ENCODE measurements around the gene PTCH2. TPM values are rescaled to one million over a fixed set of nuclear protein-coding genes. Genes with fewer than 3 reads are reported as not detected.

The PTCH2 gene
- total and polyA plus RNA-seq, 2 of the 13 experiments (the other 11 are each of a cell fraction or from before 2014, with no cell fraction given), result 0.60 to 1.5 TPM

DNA sequence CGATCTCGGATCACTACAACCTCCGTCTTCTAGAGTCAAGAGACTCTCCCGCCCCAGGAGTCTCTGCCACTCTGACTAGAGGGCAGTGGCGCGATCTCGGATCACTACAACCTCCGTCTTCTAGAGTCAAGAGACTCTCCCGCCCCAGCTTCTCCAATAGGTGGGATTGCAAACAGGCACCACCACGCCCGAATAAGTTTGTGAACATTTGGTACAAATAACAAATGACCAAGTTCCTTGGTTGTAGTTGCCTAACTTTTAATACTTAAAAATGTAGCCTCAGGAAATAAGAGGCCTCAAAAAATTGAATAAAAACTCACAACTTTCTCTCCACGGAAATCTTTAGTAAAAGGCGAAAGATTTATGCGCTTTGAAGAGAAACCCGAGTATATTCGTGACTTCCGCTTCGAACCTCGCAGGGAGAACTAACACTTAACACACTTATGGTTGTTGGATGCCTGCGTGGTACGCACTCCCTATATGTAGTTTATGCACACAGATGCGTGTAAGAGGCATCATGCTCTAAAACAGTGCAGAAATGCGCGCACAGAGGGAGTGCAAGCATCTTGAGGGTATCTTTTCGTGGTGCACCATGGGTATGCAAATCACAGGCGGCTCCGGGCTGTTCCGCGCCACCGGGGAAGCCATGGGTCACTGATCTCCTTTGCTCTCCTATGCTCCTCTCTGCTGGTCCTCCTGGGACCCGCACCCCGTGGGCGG is 23.3 kb downstream of the PTCH2 start:
- Histone ChIP-seq H3K4me2 (ENCODE audit: low read depth, low read length) (peak overlapping the region; percentile 87), H3K4me3 (replicated peaks in 1 of 3; ENCODE audit: insufficient read depth in 1 of 3, low read depth in 2 of 3, low read length in 3 of 3) (peak overlapping the region; percentile 57 to 80 (median 64)), H4K20me1 (ENCODE audit: insufficient read depth, low read length) (no peaks in the 10 kb centered on the region), H3K27me3 (ENCODE audit: control insufficient read depth in 1 of 2, insufficient read depth in 2 of 2, low read length in 2 of 2) (no peaks in the 10 kb centered on the region), H3K36me3 (replicated peaks in 1 of 2; ENCODE audit: control insufficient read depth in 1 of 2, insufficient read depth in 2 of 2, low read length in 2 of 2) (no peaks in the 10 kb centered on the region; a peak in 1 of 5 replicates), H3K79me2 (ENCODE audit: insufficient read depth, low read length) (no peaks in the 10 kb centered on the region), H3K4me1 (ENCODE audit: insufficient read depth, low read length) (peaks cover 30% of the 10 kb centered on the region), H3K9me3 (ENCODE audit: low read length) (no peaks in the 10 kb centered on the region), H3K27ac (ENCODE audit: extremely low read length, insufficient read depth, low read length) (peak overlapping the region; percentile 100), H2AFZ (ENCODE audit: low read length) (peak overlapping the region; percentile 73), H3K9ac (ENCODE audit: insufficient read depth, low read depth, low read length) (peak overlapping the region; percentile 99)
- peak; percentile 92 for FAIRE-seq
- ChIA-PET CTCF (ENCODE audit: low intra/inter-chr PET ratio, low total read pairs) (no interaction called here), POLR2A (interaction anchor here (0.8 to 11.3 kb wide), 31 partner anchors 7 to 680 kb away, joined by 3 to 570 read pairs (median 7); partner anchors contain the start of genes ARMH1, BEST4, BTBD19 and CCDC163)
- ATAC-seq, result peak; percentile 89
- WGBS (ENCODE audit: low lambda C conversion rate), result 3% methylated on average over 19 of the region's 33 CpGs
- intact Hi-C loops (cut with micrococcal nuclease; ENCODE audit: unreplicated experiment) (loop anchor here (5.0 to 10.0 kb wide), 2 partner anchors 37 to 485 kb away; no protein-coding TSS in a partner anchor), in situ Hi-C loops (cut with HindIII; ENCODE audit: extremely low pct_ligation_motif_present, low pct_unique_long_range_greater_than_20kb) (no loop called here)
- peak; percentile 90 for DNase-seq (ENCODE audit: low spot score)
- BruUV-seq (replicated peaks), result TSS peak; percentile 94
- TF ChIP-seq NAIF1 (CRISPR knock-in tag; IDR thresholded peaks at IDR 0.05; ENCODE audit: borderline replicate concordance) (peak; percentile 76), EZH2 (conservative IDR thresholded peaks at IDR 0.05; ENCODE audit: low read depth, low read length) (no peak), ARNT (IDR thresholded peaks at IDR 0.05) (no peak), ZBTB3 (CRISPR knock-in tag; IDR thresholded peaks at IDR 0.05; ENCODE audit: borderline replicate concordance, low read depth) (0 out of 2 replicates have a peak, but pooled peaks have one; percentile 34), ADNP (CRISPR knock-in tag; IDR thresholded peaks at IDR 0.05) (no peak), FOXJ3 (CRISPR knock-in tag; IDR thresholded peaks at IDR 0.05; ENCODE audit: borderline replicate concordance) (0 out of 2 replicates have a peak, but pooled peaks have one; percentile 15), ZNF160 (CRISPR knock-in tag; IDR thresholded peaks at IDR 0.05) (0 out of 2 replicates have a peak, but pooled peaks have one; percentile 16), PPARG (CRISPR knock-in tag; conservative IDR thresholded peaks at IDR 0.05) (peak; percentile 65; the same call in 1 of the 2 replicates), SP2 (CRISPR knock-in tag; IDR thresholded peaks at IDR 0.05) (no peak), RAD51 (IDR thresholded peaks at IDR 0.05; ENCODE audit: borderline replicate concordance) (no peak), GTF3A (CRISPR knock-in tag; conservative IDR thresholded peaks at IDR 0.05) (peak; percentile 90)
- TF ChIP-seq, protein P1, sequence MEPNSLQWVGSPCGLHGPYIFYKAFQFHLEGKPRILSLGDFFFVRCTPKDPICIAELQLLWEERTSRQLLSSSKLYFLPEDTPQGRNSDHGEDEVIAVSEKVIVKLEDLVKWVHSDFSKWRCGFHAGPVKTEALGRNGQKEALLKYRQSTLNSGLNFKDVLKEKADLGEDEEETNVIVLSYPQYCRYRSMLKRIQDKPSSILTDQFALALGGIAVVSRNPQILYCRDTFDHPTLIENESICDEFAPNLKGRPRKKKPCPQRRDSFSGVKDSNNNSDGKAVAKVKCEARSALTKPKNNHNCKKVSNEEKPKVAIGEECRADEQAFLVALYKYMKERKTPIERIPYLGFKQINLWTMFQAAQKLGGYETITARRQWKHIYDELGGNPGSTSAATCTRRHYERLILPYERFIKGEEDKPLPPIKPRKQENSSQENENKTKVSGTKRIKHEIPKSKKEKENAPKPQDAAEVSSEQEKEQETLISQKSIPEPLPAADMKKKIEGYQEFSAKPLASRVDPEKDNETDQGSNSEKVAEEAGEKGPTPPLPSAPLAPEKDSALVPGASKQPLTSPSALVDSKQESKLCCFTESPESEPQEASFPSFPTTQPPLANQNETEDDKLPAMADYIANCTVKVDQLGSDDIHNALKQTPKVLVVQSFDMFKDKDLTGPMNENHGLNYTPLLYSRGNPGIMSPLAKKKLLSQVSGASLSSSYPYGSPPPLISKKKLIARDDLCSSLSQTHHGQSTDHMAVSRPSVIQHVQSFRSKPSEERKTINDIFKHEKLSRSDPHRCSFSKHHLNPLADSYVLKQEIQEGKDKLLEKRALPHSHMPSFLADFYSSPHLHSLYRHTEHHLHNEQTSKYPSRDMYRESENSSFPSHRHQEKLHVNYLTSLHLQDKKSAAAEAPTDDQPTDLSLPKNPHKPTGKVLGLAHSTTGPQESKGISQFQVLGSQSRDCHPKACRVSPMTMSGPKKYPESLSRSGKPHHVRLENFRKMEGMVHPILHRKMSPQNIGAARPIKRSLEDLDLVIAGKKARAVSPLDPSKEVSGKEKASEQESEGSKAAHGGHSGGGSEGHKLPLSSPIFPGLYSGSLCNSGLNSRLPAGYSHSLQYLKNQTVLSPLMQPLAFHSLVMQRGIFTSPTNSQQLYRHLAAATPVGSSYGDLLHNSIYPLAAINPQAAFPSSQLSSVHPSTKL (CRISPR knock-in tag; IDR thresholded peaks at IDR 0.05), result peak; percentile 36; the same call in 1 of the 2 replicates
- TF ChIP-seq, protein P2, sequence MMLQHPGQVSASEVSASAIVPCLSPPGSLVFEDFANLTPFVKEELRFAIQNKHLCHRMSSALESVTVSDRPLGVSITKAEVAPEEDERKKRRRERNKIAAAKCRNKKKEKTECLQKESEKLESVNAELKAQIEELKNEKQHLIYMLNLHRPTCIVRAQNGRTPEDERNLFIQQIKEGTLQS (CRISPR knock-in tag; IDR thresholded peaks at IDR 0.05), result no peak
- TF ChIP-seq, protein P3, sequence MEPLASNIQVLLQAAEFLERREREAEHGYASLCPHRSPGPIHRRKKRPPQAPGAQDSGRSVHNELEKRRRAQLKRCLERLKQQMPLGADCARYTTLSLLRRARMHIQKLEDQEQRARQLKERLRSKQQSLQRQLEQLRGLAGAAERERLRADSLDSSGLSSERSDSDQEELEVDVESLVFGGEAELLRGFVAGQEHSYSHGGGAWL (CRISPR knock-in tag; IDR thresholded peaks at IDR 0.05), result no peak; the same call in 1 of the 2 replicates
- TF ChIP-seq, protein P4, sequence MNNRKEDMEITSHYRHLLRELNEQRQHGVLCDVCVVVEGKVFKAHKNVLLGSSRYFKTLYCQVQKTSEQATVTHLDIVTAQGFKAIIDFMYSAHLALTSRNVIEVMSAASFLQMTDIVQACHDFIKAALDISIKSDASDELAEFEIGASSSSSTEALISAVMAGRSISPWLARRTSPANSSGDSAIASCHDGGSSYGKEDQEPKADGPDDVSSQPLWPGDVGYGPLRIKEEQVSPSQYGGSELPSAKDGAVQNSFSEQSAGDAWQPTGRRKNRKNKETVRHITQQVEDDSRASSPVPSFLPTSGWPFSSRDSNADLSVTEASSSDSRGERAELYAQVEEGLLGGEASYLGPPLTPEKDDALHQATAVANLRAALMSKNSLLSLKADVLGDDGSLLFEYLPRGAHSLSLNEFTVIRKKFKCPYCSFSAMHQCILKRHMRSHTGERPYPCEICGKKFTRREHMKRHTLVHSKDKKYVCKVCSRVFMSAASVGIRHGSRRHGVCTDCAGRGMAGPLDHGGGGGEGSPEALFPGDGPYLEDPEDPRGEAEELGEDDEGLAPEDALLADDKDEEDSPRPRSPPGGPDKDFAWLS (CRISPR knock-in tag; IDR thresholded peaks at IDR 0.05; ENCODE audit: borderline replicate concordance), result no peak; the same call in 1 of the 2 replicates
- TF ChIP-seq, protein P5, sequence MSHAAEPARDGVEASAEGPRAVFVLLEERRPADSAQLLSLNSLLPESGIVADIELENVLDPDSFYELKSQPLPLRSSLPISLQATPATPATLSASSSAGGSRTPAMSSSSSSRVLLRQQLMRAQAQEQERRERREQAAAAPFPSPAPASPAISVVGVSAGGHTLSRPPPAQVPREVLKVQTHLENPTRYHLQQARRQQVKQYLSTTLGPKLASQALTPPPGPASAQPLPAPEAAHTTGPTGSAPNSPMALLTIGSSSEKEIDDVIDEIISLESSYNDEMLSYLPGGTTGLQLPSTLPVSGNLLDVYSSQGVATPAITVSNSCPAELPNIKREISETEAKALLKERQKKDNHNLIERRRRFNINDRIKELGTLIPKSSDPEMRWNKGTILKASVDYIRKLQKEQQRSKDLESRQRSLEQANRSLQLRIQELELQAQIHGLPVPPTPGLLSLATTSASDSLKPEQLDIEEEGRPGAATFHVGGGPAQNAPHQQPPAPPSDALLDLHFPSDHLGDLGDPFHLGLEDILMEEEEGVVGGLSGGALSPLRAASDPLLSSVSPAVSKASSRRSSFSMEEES (CRISPR knock-in tag; IDR thresholded peaks at IDR 0.05), result peak; percentile 15; the same call in 1 of the 2 replicates

Data from HepG2 (cell line).